GM06990 (cell line): ENCODE data around the gene C16orf95.
A peak's percentile ranks its signal among the peaks of the same experiment; 100 is the strongest.

ENCODE experiments used
- DNase-seq: peaks from one replicate; pipeline ENCODE4 v3.0.0-alpha.2; 2011; ENCODE audit not compliant: insufficient read length; ENCODE audit errors: extremely low read depth
- H3K27me3 ChIP-seq: replicated peaks from 2 replicates; pipeline ENCODE4 v1.6.0; 2011; ENCODE audit warnings: low read length; ENCODE audit not compliant: control insufficient read depth, insufficient read depth
- H3K36me3 ChIP-seq: 2 replicates; pipeline ENCODE4 v1.5.1; 2011; ENCODE audit warnings: low read length; ENCODE audit not compliant: control insufficient read depth, insufficient read depth
- H3K4me3 ChIP-seq: replicated peaks from 2 replicates; pipeline ENCODE4 v1.5.1; 2011; ENCODE audit warnings: low read depth, mild to moderate bottlenecking, control low read depth, low read length
- CTCF ChIP-seq: IDR thresholded peaks from 2 replicates; pipeline ENCODE4 v1.5.1; 2011; ENCODE audit warnings: low read length, control low read depth, mild to moderate bottlenecking, inconsistent platforms; ENCODE audit not compliant: insufficient read depth, poor library complexity, severe bottlenecking

Gene C16orf95

DNA sequence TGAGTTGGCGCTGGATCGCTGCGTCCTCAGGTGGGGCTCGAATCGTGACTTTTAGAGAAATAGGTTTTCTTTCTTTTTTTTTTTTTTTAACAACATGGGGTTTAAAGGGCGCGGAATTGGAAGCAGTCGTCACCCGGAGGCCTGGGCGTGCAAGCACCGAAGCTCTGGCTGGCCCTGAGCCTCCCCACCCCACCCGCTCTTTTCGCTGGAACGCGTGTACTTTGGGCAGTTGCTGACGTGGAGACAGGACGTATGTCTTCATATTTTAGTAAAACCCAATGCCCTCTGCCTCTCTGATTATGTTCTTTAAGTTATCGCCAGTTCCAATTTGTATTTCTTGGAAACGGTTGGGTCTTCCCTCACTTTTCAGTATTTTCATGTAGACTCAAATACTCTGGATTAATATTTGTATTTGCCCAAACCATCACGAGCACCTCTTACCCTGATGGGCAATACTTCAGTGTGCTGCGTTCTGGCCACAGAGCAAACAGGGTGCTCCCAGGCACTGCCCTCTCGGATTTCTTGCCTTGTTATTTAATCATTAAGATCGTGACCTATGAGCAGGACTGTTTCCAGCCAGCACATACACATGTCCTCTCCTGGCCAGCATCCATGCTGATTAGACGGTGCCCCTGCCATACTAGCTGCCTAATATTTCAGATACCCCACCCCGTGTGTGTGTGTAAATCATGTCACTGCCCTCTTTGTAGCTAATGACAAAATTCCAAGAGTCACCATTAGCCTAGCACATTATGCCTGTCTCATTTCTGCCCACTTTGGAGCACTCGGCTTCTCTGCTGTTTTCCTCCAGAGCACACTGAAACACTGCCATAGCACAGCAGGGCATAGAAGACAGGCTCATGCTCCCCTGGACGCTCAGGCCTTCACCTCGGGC is 805 bp upstream of the C16orf95 start:
- DNase-seq, result no peak
- H3K27me3 ChIP-seq, result no peaks in the 10 kb centered on the region
- H3K4me3 ChIP-seq, result peak overlapping the region; percentile 84
- peaks cover 2% of the 10 kb centered on the region for H3K36me3 ChIP-seq
- TF ChIP-seq CTCF, result no peak

- DNase-seq, result no peak
Measured at GRCh38 chr16:87316450-87316922, 706 bp downstream of the C16orf95 start.

GRCh38 chr16:87314990-87315420 is 2.2 kb downstream of the C16orf95 start:
- Histone ChIP-seq H3K36me3 (no peaks in the 10 kb centered on the region; the same call in 1 of the 2 replicates), H3K4me3 (no peak overlapping the region), H3K27me3 (no peaks in the 10 kb centered on the region)
- TF ChIP-seq CTCF, result no peak
- no peak for DNase-seq

More at GRCh38 chr16:87316450-87316922, 706 bp downstream of the C16orf95 start:
- TF ChIP-seq CTCF, result no peak
- no peaks in the 10 kb centered on the region; the same call in 1 of the 2 replicates for H3K36me3 ChIP-seq
- peak overlapping the region; percentile 84 for H3K4me3 ChIP-seq
- H3K27me3 ChIP-seq, result no peaks in the 10 kb centered on the region

DNA sequence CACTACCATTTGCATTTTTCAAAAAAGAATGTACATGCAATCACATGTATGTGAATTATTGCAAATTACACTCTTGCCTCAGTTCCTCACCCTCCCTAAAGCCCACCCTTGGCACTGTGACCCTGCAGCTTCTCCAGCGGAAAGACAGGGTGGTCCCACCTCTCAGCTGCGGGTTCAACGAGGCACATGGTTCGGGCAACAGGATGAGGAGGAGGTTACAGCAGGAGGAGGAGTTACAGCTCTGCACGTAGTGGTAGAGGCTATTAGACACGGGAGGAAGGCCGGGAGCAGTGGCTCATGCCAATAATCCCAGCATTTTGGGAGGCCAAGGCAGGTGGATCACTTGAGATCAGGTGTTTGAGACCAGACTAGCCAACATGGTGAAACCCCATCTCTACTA is 5.2 kb downstream of the C16orf95 start:
- Histone ChIP-seq H3K4me3 (no peak overlapping the region), H3K36me3 (no peaks in the 10 kb centered on the region; the same call in 1 of the 2 replicates), H3K27me3 (no peaks in the 10 kb centered on the region)
- DNase-seq, result no peak
- no peak for TF ChIP-seq CTCF

- no peaks in the 10 kb centered on the region; the same call in 1 of the 2 replicates for H3K36me3 ChIP-seq
- no peak overlapping the region for H3K4me3 ChIP-seq
- TF ChIP-seq CTCF, result no peak
- no peak for DNase-seq
- H3K27me3 ChIP-seq, result no peaks in the 10 kb centered on the region
Measured at GRCh38 chr16:87311387-87311786, 5.8 kb downstream of the C16orf95 start.
